D341Med (cell line): ENCODE results near the gene MIS18A.
"Not testable (repeated sequence)": the region's sequence is repeated elsewhere in the genome, so short reads cannot be mapped to it uniquely, and the experiment has no call there.

Experiments
- DNase-seq: peaks from one replicate; pipeline ENCODE4 v3.0.0; 2012; ENCODE audit warnings: low spot score

MIS18A gene

GRCh38 chr21:32304998-32305397 is 26.1 kb upstream of the MIS18A start:
- no peak for DNase-seq

GRCh38 chr21:32303385-32303784 is 24.5 kb upstream of the MIS18A start:
- DNase-seq = no peak

- DNase-seq = no peak
Measured at GRCh38 chr21:32302560-32302959, 23.7 kb upstream of the MIS18A start.

DNA sequence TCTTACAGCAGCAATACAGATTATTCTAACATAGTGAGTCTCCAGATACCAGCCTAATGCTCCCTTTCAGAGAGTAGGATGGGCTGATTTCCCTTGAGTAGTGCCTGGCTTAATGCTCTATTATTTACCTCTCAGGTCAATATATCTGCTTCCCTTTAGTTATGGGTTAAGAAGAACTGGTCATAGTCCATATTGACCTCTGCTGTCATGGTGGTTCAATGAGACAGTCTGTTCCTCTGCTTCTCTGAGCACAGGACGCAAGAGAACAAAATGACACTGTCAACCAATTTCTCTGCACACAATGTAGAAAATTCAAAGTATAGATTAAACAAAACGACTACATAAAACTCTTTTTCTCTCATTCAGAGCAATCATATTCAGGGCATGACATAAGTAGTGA is 22.7 kb upstream of the MIS18A start:
- no peak for DNase-seq

- DNase-seq = no peak
Measured at GRCh38 chr21:32300117-32300681, 21.4 kb upstream of the MIS18A start.

- no peak for DNase-seq
Measured at GRCh38 chr21:32299695-32300094, 20.8 kb upstream of the MIS18A start.

DNA sequence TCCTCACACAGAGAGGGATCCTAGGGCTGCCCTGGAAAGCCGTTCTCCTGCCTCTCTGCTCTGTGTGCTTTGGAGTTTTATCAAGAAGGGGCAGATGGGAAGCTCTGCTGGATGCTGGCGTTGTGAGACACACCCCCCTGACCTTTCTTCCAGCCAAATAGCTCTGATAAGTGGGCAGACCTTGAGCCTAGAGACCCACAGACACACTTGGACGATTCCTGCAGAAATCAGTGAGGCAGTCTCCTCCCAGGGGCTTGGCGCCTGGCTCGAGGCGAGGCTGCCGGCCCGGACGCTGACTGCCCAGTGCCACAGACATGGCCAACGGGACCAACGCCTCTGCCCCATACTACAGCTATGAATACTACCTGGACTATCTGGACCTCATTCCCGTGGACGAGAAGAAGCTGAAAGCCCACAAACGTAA is 19.8 kb upstream of the MIS18A start, which contains the start of gene MRAP:
Gene MRAP (plus strand): TSS at position 198 of the 424 bp plus-strand sequence. CDS start 117 bp downstream, at position 315.
- no peak for DNase-seq

DNA sequence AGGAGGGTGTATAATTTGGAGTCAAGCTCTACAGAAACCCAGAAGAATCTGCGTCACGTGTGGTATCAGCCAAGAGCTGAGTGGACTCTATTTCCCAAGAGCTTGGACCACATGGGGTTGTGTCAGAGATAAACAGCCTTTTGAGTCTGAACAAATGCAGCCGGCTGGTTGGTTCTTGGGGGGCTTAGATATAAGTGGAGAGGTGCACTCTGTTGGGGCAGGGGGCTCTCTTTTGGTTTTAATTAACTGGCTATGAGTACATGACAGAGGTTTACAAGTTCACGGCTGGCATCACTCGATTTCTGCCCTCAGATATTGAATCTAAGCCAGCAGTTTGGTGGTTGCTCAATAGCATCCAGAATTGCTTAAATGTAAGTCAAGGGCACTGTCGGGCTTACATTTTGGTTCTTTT is 19.3 kb upstream of the MIS18A start:
- no peak for DNase-seq

DNA sequence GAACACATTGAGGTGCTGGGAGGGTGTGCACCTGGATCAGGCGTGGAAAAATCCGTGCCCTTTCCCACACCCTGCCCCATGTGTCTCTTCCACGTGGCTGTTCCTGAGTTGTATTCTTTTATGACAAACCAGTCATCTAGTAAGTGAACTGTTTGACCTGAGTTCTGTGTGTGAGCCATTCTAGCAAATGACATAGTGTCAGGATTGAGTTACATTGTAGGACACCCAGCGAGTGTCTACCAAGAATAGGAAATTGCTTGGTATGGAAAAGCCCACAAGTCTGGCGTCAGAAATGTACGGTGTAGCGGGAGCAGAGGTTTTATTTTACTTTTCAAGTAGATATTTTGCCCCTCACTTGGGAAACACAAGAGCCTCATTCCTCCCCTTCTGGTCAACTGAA is 18.6 kb upstream of the MIS18A start:
- DNase-seq = no peak

GRCh38 chr21:32285476-32285875 is 6.6 kb upstream of the MIS18A start:
- DNase-seq = no peak

DNA sequence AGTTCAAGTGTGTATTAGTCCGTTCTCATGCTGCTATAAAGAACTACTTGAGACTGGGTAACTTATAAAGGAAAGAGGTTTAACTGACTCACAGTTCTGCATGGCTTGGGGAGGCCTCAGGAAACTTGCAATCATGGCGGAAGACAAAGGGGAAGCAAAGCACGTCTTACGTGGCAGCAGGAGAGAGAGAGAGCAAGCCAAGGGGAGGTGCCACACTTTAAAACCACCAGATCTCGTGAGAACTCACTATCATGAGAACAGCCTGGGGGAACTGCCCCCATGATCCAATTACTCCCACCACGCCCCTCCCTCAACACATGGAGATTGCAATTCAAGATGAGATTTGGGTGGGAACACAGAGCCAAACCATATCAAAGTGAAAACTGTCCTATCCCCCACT is 4.1 kb upstream of the MIS18A start:
- no peak for DNase-seq

- no peak for DNase-seq
Measured at GRCh38 chr21:32281531-32281930, 2.7 kb upstream of the MIS18A start.

- DNase-seq = no peak
Measured at GRCh38 chr21:32279377-32279680, 480 bp upstream of the MIS18A start.

- DNase-seq = no peak
Measured at GRCh38 chr21:32278103-32278502, 746 bp downstream of the MIS18A start.

- no peak for DNase-seq
Measured at GRCh38 chr21:32276671-32277070, 2.2 kb downstream of the MIS18A start.

GRCh38 chr21:32270748-32271147 is 8.1 kb downstream of the MIS18A start:
- no peak for DNase-seq

DNA sequence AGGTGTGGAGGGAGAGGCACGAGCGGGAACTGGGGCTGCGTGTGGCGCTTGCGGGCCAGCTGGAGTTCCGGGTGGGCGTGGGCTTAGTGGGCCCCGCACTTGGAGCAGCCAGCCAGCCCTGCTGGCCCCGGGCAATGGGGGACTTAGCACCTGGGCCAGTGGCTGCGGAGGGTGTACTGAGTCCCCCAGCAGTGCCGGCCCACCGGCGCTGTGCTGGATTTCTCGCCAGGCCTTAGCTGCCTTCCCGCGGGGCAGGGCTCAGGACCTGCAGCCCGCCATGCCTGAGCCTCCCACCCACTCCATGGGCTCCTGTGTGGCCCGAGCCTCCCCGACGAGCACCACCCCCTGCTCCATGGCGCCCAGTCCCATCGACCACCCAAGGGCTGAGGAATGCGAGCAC is 13.5 kb downstream of the MIS18A start:
- not testable (repeated sequence) for DNase-seq

DNA sequence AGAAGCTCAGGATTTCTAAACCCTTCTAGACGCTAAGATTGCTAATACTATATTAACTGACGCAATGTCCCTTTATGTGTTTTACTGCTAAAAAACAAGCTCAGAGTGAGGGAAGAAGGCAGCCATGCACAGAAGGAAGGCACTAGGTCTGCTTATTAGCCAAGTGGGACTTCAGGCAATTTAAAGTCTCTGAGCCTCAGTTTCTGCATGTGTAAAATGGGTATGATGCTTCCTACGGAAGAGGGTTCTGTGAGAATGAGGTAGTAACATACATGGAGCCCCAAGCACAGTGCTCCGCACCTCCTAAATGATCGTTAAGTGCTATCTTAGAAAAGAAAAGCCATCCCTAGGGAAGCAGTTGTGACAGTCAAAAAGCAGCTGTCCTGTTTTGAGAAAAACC is 16.9 kb downstream of the MIS18A start:
- no peak for DNase-seq

DNA sequence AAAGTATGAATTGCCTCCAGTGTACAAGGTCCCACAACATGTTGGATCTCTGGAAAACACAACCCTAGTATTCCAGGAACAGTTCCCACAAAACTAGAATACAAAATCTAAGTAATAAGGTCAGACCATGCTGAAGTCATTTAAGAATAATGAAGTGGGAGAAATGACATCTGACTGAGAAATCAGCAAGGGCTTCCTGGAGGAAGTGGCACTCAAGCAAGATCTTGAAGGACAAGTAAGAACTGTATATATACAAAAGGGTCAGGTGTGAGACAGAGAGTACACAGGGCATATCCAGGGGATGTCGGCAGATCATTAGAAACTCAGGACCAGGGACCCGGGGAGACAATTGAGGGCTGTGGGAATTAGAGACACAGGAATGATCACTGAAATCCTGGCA is 18.7 kb downstream of the MIS18A start:
- no peak for DNase-seq

DNA sequence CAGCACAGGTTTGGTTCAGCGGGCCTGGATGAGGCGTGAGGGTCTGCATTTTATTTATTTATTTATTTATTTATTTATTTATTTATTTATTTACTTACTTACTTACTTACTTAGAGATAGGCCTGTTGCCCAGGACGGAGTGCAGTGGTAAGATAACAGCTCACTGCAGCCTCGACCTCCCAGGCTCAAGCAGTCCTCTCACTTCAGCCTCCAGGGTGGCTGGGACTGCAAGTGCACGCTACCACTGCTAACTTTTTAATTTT is 20.1 kb downstream of the MIS18A start:
- DNase-seq = not testable (repeated sequence)

DNA sequence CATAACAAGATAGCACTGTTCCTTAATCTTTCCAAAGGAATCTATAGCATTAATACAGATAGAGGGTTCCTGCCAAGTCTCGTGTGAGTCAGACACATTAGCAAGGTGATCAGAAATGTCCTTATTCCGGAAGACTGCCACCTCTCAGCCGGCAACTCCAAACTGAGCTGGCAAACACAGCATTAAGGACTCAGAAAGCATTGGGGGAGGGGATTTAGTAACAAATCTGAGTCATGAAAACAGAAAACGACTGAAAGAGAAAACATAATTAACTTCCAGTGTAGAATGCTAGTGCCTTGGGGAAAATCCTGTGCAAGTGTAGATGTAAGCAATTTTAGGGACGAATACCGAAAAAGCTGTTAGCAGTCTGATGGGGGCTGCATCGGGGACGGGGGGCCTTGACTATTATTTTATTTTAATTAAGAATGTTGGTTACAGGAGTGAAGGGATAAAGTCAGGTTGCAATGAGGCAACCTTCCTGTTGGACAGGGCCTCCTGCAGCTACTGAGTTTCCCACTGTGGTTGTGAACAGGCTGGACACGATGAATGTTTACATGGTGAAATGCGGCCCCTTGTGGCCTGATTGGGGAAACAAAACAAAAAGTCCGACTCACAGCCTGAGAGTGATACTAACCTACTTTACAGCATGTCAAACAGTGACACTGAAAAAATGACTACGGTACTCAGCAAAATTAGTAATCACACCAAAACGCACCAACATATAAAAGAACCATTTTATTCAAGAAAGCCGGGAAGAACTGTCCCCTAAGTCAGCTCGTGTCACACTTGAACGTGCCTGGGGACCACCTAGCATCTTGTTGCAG is 20.7 kb downstream of the MIS18A start:
- DNase-seq = peak; percentile 83

- DNase-seq = no peak
Measured at GRCh38 chr21:32256873-32257620, 21.8 kb downstream of the MIS18A start.

- no peak for DNase-seq
Measured at GRCh38 chr21:32256251-32256650, 22.6 kb downstream of the MIS18A start.
